Endothelial cell of umbilical vein (primary cell): Measurements from ENCODE around the gene RNF157. TPM values are rescaled to one million over a fixed set of nuclear protein-coding genes. Genes with fewer than 3 reads are reported as not detected.

Source experiments
- BruUV-seq: library from RNA; stranded (reverse); fragments of 400-500 nt; replicated peaks from 2 replicates; lab custom pipeline; 2021; lab: Mats Ljungman, UMichigan
- CTCF ChIA-PET: fragments of 300-600, 350-600 bp; sonication (Branson Sonifier 250); formaldehyde crosslinking; loops from one replicate; lab custom pipeline; 2021; ENCODE audit warnings: antibody characterized with exemption, inconsistent platforms; lab: Charles Lee
- POLR2A ChIA-PET: fragments of 300-600, 350-600 bp; sonication (Branson Sonifier 250); formaldehyde crosslinking; loops from one replicate; lab custom pipeline; 2021; ENCODE audit warnings: antibody characterized with exemption, inconsistent platforms; lab: Charles Lee
- DNase-seq: peaks from one replicate; pipeline ENCODE4 v3.0.0-alpha.2; 2011; ENCODE audit warnings: low read depth, low spot score
- FAIRE-seq: peaks from 2 replicates; lab custom pipeline; 2011; peaks lifted over from hg19 to GRCh38; lab: Jason Lieb, UNC
- H2AFZ ChIP-seq: 2 replicates; pipeline ENCODE4 v1.6.0; 2012; ENCODE audit warnings: low read depth, low read length, control low read depth, inconsistent platforms
- H3K27ac ChIP-seq: 2 replicates; pipeline ENCODE4 v1.5.1; 2011; ENCODE audit warnings: low read depth, mild to moderate bottlenecking, control low read depth, low read length, moderate library complexity; ENCODE audit not compliant: insufficient read depth
- H3K27me3 ChIP-seq, 2 experiments: 2 replicates each; pipeline versions ENCODE4 v1.6.0 to v1.6.1; 2011; ENCODE audit warnings: low read length in 2 of 2, mixed read lengths in 1 of 2; ENCODE audit not compliant: control insufficient read depth in 2 of 2, insufficient read depth in 2 of 2
- H3K36me3 ChIP-seq, 2 experiments: 2 replicates in 1 of 2; 3 replicates in 1 of 2; pipeline ENCODE4 v1.5.1; 2011; ENCODE audit warnings: low read length in 2 of 2, mild to moderate bottlenecking in 1 of 2, moderate library complexity in 1 of 2; ENCODE audit not compliant: control insufficient read depth in 2 of 2, insufficient read depth in 2 of 2; ENCODE audit errors: extremely low read depth in 1 of 2
- H3K4me1 ChIP-seq: 3 replicates; pipeline ENCODE4 v1.5.1; 2011; ENCODE audit warnings: mild to moderate bottlenecking, low read length; ENCODE audit not compliant: control insufficient read depth, insufficient read depth; ENCODE audit errors: extremely low read depth
- H3K4me2 ChIP-seq: 2 replicates; pipeline ENCODE4 v1.6.1; 2011; ENCODE audit warnings: low read length, control low read depth, mixed read lengths; ENCODE audit not compliant: insufficient read depth
- H3K4me3 ChIP-seq, 3 experiments: fragments of 200-600 bp in 1 of 3; sonication (generic), shearing (Covaris generic) in 1 of 3; replicated peaks in 1 of 3; 2 replicates each; pipeline ENCODE4 v1.5.1; 2011 to 2016; ENCODE audit warnings: control low read depth in 3 of 3, low read length in 3 of 3, mild to moderate bottlenecking in 2 of 3, inconsistent platforms in 1 of 3, low read depth in 1 of 3, moderate library complexity in 1 of 3; ENCODE audit not compliant: insufficient read depth in 1 of 3
- H3K79me2 ChIP-seq: 2 replicates; pipeline ENCODE4 v1.6.0; 2012; ENCODE audit warnings: low read length, inconsistent platforms; ENCODE audit not compliant: control insufficient read depth, insufficient read depth
- H3K9ac ChIP-seq: replicated peaks from 2 replicates; pipeline ENCODE3; 2011; ENCODE audit warnings: low read length, control low read depth; ENCODE audit not compliant: insufficient read depth; ENCODE audit errors: extremely low read depth
- H3K9me1 ChIP-seq: replicated peaks from 3 replicates; pipeline ENCODE4 v1.6.0; 2011; ENCODE audit warnings: mild to moderate bottlenecking, low read length; ENCODE audit not compliant: control insufficient read depth, insufficient read depth; ENCODE audit errors: extremely low read depth
- H3K9me3 ChIP-seq: replicated peaks from 2 replicates; pipeline ENCODE4 v1.5.1; 2012; ENCODE audit warnings: low read length, inconsistent platforms; ENCODE audit not compliant: control insufficient read depth, insufficient read depth
- H4K20me1 ChIP-seq: replicated peaks from 2 replicates; pipeline ENCODE3; 2011; ENCODE audit warnings: mild to moderate bottlenecking, low read length; ENCODE audit not compliant: control insufficient read depth, insufficient read depth; ENCODE audit errors: extremely low read depth
- CTCF ChIP-seq, 2 donors: IDR thresholded peaks; 1 replicate in 1 of 2; 2 replicates in 1 of 2; pipeline ENCODE4 v1.5.1; 2011; ENCODE audit warnings: low read length in 2 of 2, mild to moderate bottlenecking in 2 of 2, moderate library complexity in 2 of 2, control low read depth in 1 of 2, inconsistent platforms in 1 of 2, low read depth in 1 of 2; ENCODE audit not compliant: insufficient read depth in 1 of 2; ENCODE audit errors: extremely low read depth in 1 of 2
- EZH2 ChIP-seq: IDR thresholded peaks from 2 replicates; pipeline ENCODE4 v1.6.1; 2012; ENCODE audit warnings: borderline replicate concordance, low read depth, mild to moderate bottlenecking, moderate library complexity, low read length, inconsistent platforms; ENCODE audit not compliant: severe bottlenecking
- FOS ChIP-seq: IDR thresholded peaks from 2 replicates; pipeline ENCODE4 v1.6.1; 2011; ENCODE audit warnings: mild to moderate bottlenecking, low read length, moderate library complexity, borderline replicate concordance; ENCODE audit not compliant: insufficient read depth
- JUN ChIP-seq: IDR thresholded peaks from 2 replicates; pipeline ENCODE4 v1.6.1; 2011; ENCODE audit warnings: borderline replicate concordance, low read depth; ENCODE audit not compliant: insufficient read length, insufficient read depth
- MYC ChIP-seq: IDR thresholded peaks from one replicate; pipeline ENCODE4 v1.6.1; 2011; ENCODE audit warnings: mild to moderate bottlenecking, low read depth, low read length
- POLR2A ChIP-seq: IDR thresholded peaks from 2 replicates; pipeline ENCODE4 v1.6.1; 2012; ENCODE audit warnings: low read depth, mild to moderate bottlenecking, control low read depth, low read length
- POLR2AphosphoS5 ChIP-seq: IDR thresholded peaks from 2 replicates; pipeline ENCODE4 v1.6.1; 2012; ENCODE audit warnings: low read depth, mild to moderate bottlenecking, control low read depth, low read length, moderate library complexity; ENCODE audit not compliant: insufficient read depth
- dilution Hi-C: fragments of 300-500 bp; cut with MboI; formaldehyde crosslinking; loops from one replicate; pipeline ENCODE4 v1.15.0; 2019; ENCODE audit warnings: low sequenced_read_pairs; ENCODE audit not compliant: extremely low pct_ligation_motif_present
- intact Hi-C: fragments of 100-400 bp; cut with micrococcal nuclease; formaldehyde crosslinking; loops from one replicate; pipeline ENCODE4 v1.10.0; 2022
- polyA plus RNA-seq, 4 experiments: library from polyadenylated mRNA; depleted of rRNA in 3 of 4; stranded (reverse) in 3 of 4; unstranded in 1 of 4; fragments of >200 nt; gene quantifications; 2 replicates each; pipeline versions ENCODE4 v1.2.1 to v1.2.3, GENCODE V29; 2011 to 2012; ENCODE audit warnings: missing spikeins in 1 of 4
- total RNA-seq: library from RNA; stranded (reverse); gene quantifications from 2 replicates; pipeline ENCODE4 v1.2.3, GENCODE V29; 2021

RNF157 gene
- total and polyA plus RNA-seq, 2 donors (not counting 3 experiments of a cell fraction or from before 2014, with no cell fraction given), result 0.07 to 0.86 TPM

- intact Hi-C loops, result no loop called here
- Histone ChIP-seq H3K4me3 (no peak overlapping the region), H3K9me1 (no peaks in the 10 kb centered on the region), H2AFZ (no peak overlapping the region), H3K79me2 (no peaks in the 10 kb centered on the region), H3K27me3 (peaks cover 17 to 26% of the 10 kb centered on the region in 2 experiments), H3K27ac (no peak overlapping the region), H3K4me1 (peaks cover 4% of the 10 kb centered on the region), H3K36me3 (no peaks in the 10 kb centered on the region), H4K20me1 (no peaks in the 10 kb centered on the region), H3K9me3 (no peaks in the 10 kb centered on the region), H3K4me2 (no peak overlapping the region), H3K9ac (no peak overlapping the region)
- no peak for TF ChIP-seq JUN
- dilution Hi-C loops, result no loop called here
- ChIA-PET CTCF (interaction anchor here (1.5 kb wide), 1 partner anchor 141 kb away, joined by 3 read pairs; no protein-coding TSS in a partner anchor), POLR2A (no interaction called here)
- FAIRE-seq (no peak), DNase-seq (no peak)
- no TSS peak for BruUV-seq
Measured at GRCh38 chr17:76137351-76138233, 102.7 kb downstream of the RNF157 start.

- Histone ChIP-seq H3K9ac (no peak overlapping the region), H3K4me1 (peaks cover 4% of the 10 kb centered on the region), H3K9me1 (no peaks in the 10 kb centered on the region), H4K20me1 (no peaks in the 10 kb centered on the region), H3K27me3 (peaks cover 17 to 26% of the 10 kb centered on the region in 2 experiments), H3K27ac (no peak overlapping the region), H3K9me3 (no peaks in the 10 kb centered on the region), H3K4me2 (no peak overlapping the region), H3K4me3 (no peak overlapping the region), H2AFZ (no peak overlapping the region), H3K79me2 (no peaks in the 10 kb centered on the region), H3K36me3 (no peaks in the 10 kb centered on the region)
- no peak for TF ChIP-seq JUN
- no peak for TF ChIP-seq CTCF (IDR thresholded peaks at IDR 0.05; ENCODE audit: extremely low read depth in 1 of 2, insufficient read depth in 1 of 2, low read depth in 1 of 2, low read length in 2 of 2)
- no peak for TF ChIP-seq EZH2
- no peak for TF ChIP-seq FOS
- no peak for TF ChIP-seq MYC
- no peak for TF ChIP-seq POLR2AphosphoS5
- no peak for TF ChIP-seq POLR2A
- dilution Hi-C loops, result no loop called here
- BruUV-seq, result no TSS peak
- ChIA-PET POLR2A (no interaction called here), CTCF (interaction anchor here (0.6 to 1.3 kb wide), 2 partner anchors 16 to 45 kb away, joined by 3 to 8 read pairs; no protein-coding TSS in a partner anchor)
- intact Hi-C loops, result no loop called here
- FAIRE-seq (no peak), DNase-seq (no peak)
Measured at GRCh38 chr17:76137001-76137350, 103.3 kb downstream of the RNF157 start.
